H9 (cell line): ENCODE data around the gene MYOZ3. TPM values are rescaled to one million over a fixed set of nuclear protein-coding genes. Genes with fewer than 3 reads are reported as not detected.

ENCODE experiments used
- DNase-seq: peaks from one replicate; pipeline ENCODE4 v3.0.0-alpha.2; 2017
- H2AFZ ChIP-seq: one replicate; pipeline ENCODE4 v1.6.1; 2013; ENCODE audit warnings: mild to moderate bottlenecking, low read length, control low read depth, moderate library complexity
- H2AK5ac ChIP-seq: 2 replicates; pipeline ENCODE4 v1.6.1; 2013; ENCODE audit warnings: low read length, control low read depth, mixed read lengths; ENCODE audit not compliant: insufficient read length
- H2BK120ac ChIP-seq: one replicate; pipeline ENCODE4 v1.6.1; 2013; ENCODE audit warnings: low read depth, mild to moderate bottlenecking, low read length, control low read depth, inconsistent platforms; ENCODE audit not compliant: poor library complexity, severe bottlenecking
- H2BK12ac ChIP-seq: 2 replicates; pipeline ENCODE4 v1.6.1; 2013; ENCODE audit warnings: low read length, control low read depth, mixed read lengths, low read depth; ENCODE audit not compliant: insufficient read length
- H2BK15ac ChIP-seq: 2 replicates; pipeline ENCODE4 v1.6.1; 2013; ENCODE audit warnings: low read depth, low read length, control low read depth
- H2BK20ac ChIP-seq: one replicate; pipeline ENCODE4 v1.6.1; 2013; ENCODE audit warnings: low read depth, mild to moderate bottlenecking, low read length, control low read depth, inconsistent platforms; ENCODE audit not compliant: poor library complexity, severe bottlenecking
- H2BK5ac ChIP-seq: 2 replicates; pipeline ENCODE4 v1.6.1; 2013; ENCODE audit warnings: low read length, control low read depth, mixed read lengths; ENCODE audit not compliant: insufficient read length
- H3K14ac ChIP-seq: 2 replicates; pipeline ENCODE4 v1.6.1; 2013; ENCODE audit warnings: low read length, control low read depth; ENCODE audit not compliant: insufficient read depth
- H3K18ac ChIP-seq: 2 replicates; pipeline ENCODE4 v1.6.1; 2013; ENCODE audit warnings: low read depth, mild to moderate bottlenecking, mixed read lengths, low read length, control low read depth; ENCODE audit not compliant: insufficient read length
- H3K23ac ChIP-seq: 2 replicates; pipeline ENCODE4 v1.6.1; 2013; ENCODE audit warnings: low read length, control low read depth, mixed read lengths, low read depth; ENCODE audit not compliant: insufficient read length
- H3K23me2 ChIP-seq: 2 replicates; pipeline ENCODE4 v1.6.1; 2013; ENCODE audit warnings: low read depth, mild to moderate bottlenecking, mixed read lengths, low read length, control low read depth; ENCODE audit not compliant: insufficient read length, poor library complexity, severe bottlenecking
- H3K27ac ChIP-seq: 2 replicates; pipeline ENCODE4 v1.5.1; 2013; ENCODE audit warnings: low read length, control low read depth, mixed read lengths, low read depth; ENCODE audit not compliant: insufficient read length
- H3K27me3 ChIP-seq: 2 replicates; pipeline ENCODE4 v1.6.1; 2013; ENCODE audit warnings: low read length, control low read depth, inconsistent platforms; ENCODE audit not compliant: insufficient read depth
- H3K4ac ChIP-seq: 2 replicates; pipeline ENCODE4 v1.6.1; 2013; ENCODE audit warnings: low read depth, mild to moderate bottlenecking, control low read depth, inconsistent platforms, low read length, moderate library complexity
- H3K4me1 ChIP-seq: 2 replicates; pipeline ENCODE4 v1.6.1; 2013; ENCODE audit warnings: low read length, control low read depth, inconsistent platforms; ENCODE audit not compliant: insufficient read depth
- H3K4me2 ChIP-seq: 2 replicates; pipeline ENCODE4 v1.6.1; 2013; ENCODE audit warnings: low read length, control low read depth, mixed read lengths; ENCODE audit not compliant: insufficient read length, insufficient read depth
- H3K56ac ChIP-seq: 2 replicates; pipeline ENCODE4 v1.6.1; 2013; ENCODE audit warnings: low read depth, mild to moderate bottlenecking, mixed read lengths, low read length, control low read depth; ENCODE audit not compliant: insufficient read length
- H3K79me1 ChIP-seq: 2 replicates; pipeline ENCODE4 v1.6.1; 2013; ENCODE audit warnings: low read depth, mild to moderate bottlenecking, moderate library complexity, low read length, control low read depth, inconsistent platforms; ENCODE audit not compliant: insufficient read depth, poor library complexity, severe bottlenecking
- H3K79me2 ChIP-seq: 2 replicates; pipeline ENCODE4 v1.6.1; 2013; ENCODE audit warnings: low read length, control low read depth, inconsistent platforms; ENCODE audit not compliant: insufficient read depth
- H3K9ac ChIP-seq: 2 replicates; pipeline ENCODE4 v1.6.1; 2013; ENCODE audit warnings: low read length, control low read depth, mixed read lengths; ENCODE audit not compliant: insufficient read length; ENCODE audit errors: extremely low read depth
- H3K9me3 ChIP-seq: one replicate; pipeline ENCODE4 v1.6.1; 2013; ENCODE audit warnings: low read depth, low read length, inconsistent platforms; ENCODE audit not compliant: control insufficient read depth
- H3T11ph ChIP-seq: one replicate; pipeline ENCODE4 v1.6.1; 2013; ENCODE audit warnings: mild to moderate bottlenecking, low read length, control low read depth, inconsistent platforms
- H4K20me1 ChIP-seq: one replicate; pipeline ENCODE4 v1.6.1; 2013; ENCODE audit not compliant: control insufficient read depth, insufficient read length, insufficient read depth
- H4K5ac ChIP-seq: 2 replicates; pipeline ENCODE4 v1.6.1; 2013; ENCODE audit warnings: low read depth, mild to moderate bottlenecking, mixed read lengths, low read length, control low read depth; ENCODE audit not compliant: insufficient read length
- H4K8ac ChIP-seq: replicated peaks from 2 replicates; pipeline ENCODE4 v1.6.1; 2013; ENCODE audit warnings: low read length, control low read depth, mixed read lengths, low read depth; ENCODE audit not compliant: insufficient read length
- H4K91ac ChIP-seq: 2 replicates; pipeline ENCODE4 v1.6.1; 2013; ENCODE audit warnings: low read depth, mild to moderate bottlenecking, moderate library complexity, mixed read lengths, low read length, control low read depth; ENCODE audit not compliant: insufficient read length
- H3K27ac Mint-ChIP-seq, 3 experiments: 2 replicates in 2 of 3; 3 replicates in 1 of 3; pipeline ENCODE4 v1.8.0; 2020 to 2021; ENCODE audit warnings: mixed read lengths in 3 of 3, mild to moderate bottlenecking in 1 of 3, moderate library complexity in 1 of 3
- H3K27me3 Mint-ChIP-seq: 2 replicates; pipeline ENCODE4 v1.8.0; 2021; ENCODE audit warnings: low read depth, mild to moderate bottlenecking, moderate library complexity, mixed read lengths
- H3K36me3 Mint-ChIP-seq, 3 experiments: 2 replicates in 2 of 3; 3 replicates in 1 of 3; pipeline ENCODE4 v1.8.0; 2020 to 2021; ENCODE audit warnings: low read depth in 3 of 3, mixed read lengths in 3 of 3; ENCODE audit not compliant: insufficient read depth in 1 of 3
- H3K4me1 Mint-ChIP-seq, 2 experiments: 2 replicates each; pipeline ENCODE4 v1.8.0; 2020; ENCODE audit warnings: mixed read lengths in 2 of 2
- H3K4me3 Mint-ChIP-seq, 2 experiments: 2 replicates in 1 of 2; 3 replicates in 1 of 2; pipeline ENCODE4 v1.8.0; 2020 to 2021; ENCODE audit warnings: mild to moderate bottlenecking in 2 of 2, mixed read lengths in 2 of 2, moderate library complexity in 1 of 2
- H3K9me3 Mint-ChIP-seq, 2 experiments: 2 replicates in 1 of 2; 3 replicates in 1 of 2; pipeline ENCODE4 v1.8.0; 2020; ENCODE audit warnings: mild to moderate bottlenecking in 2 of 2, mixed read lengths in 2 of 2, moderate library complexity in 1 of 2
- CTCF ChIP-seq: fragments of 200-600 bp; sonication (generic); conservative IDR thresholded peaks from 3 replicates; pipeline ENCODE4 v1.8.0; 2021; ENCODE audit warnings: antibody characterized with exemption, mild to moderate bottlenecking
- WGBS: extraction: QIAGEN DNeasy Blood & Tissue Kit; methylation state at CpG from one replicate; pipeline ENCODE4 v1.1.7; 2013; ENCODE audit warnings: missing lambda C conversion rate, low lambda C conversion rate, mixed read lengths; ENCODE audit not compliant: insufficient read length; ENCODE audit errors: extremely low coverage; 5-methylcytosine and 5-hydroxymethylcytosine counted together
- total RNA-seq: library from RNA; stranded (reverse); gene quantifications from 2 replicates; pipeline ENCODE4 v1.2.1, GENCODE V29; 2021

The MYOZ3 gene
- total RNA-seq, 1 experiment from 2014 or later, result 18.1 TPM

- no peak for DNase-seq
- Histone ChIP-seq H4K5ac (no peak overlapping the region), H2BK12ac (no peak overlapping the region), H2BK5ac (no peak overlapping the region), H3K79me2 (no peaks in the 10 kb centered on the region), H3K9ac (no peak overlapping the region), H4K8ac (no peak overlapping the region), H2BK15ac (no peak overlapping the region), H4K20me1 (no peaks in the 10 kb centered on the region), H2BK20ac (no peak overlapping the region), H3K23ac (no peak overlapping the region), H2AK5ac (no peak overlapping the region), H3K18ac (no peak overlapping the region), H3K27me3 (no peaks in the 10 kb centered on the region), H3K27ac (no peak overlapping the region), H3K14ac (no peak overlapping the region), H3K9me3 (no peaks in the 10 kb centered on the region), H3K79me1 (no peaks in the 10 kb centered on the region), H3K4me1 (no peaks in the 10 kb centered on the region), H4K91ac (no peak overlapping the region), H2BK120ac (no peak overlapping the region), H3K4me2 (no peak overlapping the region), H3K23me2 (peaks cover 7% of the 10 kb centered on the region), H3T11ph (no peak overlapping the region), H2AFZ (no peak overlapping the region), H3K4ac (no peak overlapping the region), H3K56ac (no peak overlapping the region)
- H3K27ac Mint-ChIP-seq, result no peak overlapping the region
- H3K27me3 Mint-ChIP-seq, result no peaks in the 10 kb centered on the region
- peaks cover 0 to 7% (median 2%) of the 10 kb centered on the region in 3 experiments; a peak in 3 of 7 replicates for H3K36me3 Mint-ChIP-seq
- H3K9me3 Mint-ChIP-seq, result no peaks in the 10 kb centered on the region
- no peak for TF ChIP-seq CTCF
- H3K4me1 Mint-ChIP-seq, result peaks cover 16 to 17% of the 10 kb centered on the region in 2 experiments
- no CpG with 5 or more reads among the region's 9 CpGs for WGBS
- H3K4me3 Mint-ChIP-seq, result no peak overlapping the region
Observed at GRCh38 chr5:150676578-150676977, 15.5 kb downstream of the MYOZ3 start.
